Measurements from ENCODE around the gene MYG1.

GRCh38 chr12:53334822-53335221 is 35.3 kb downstream of the MYG1 start:
- TF ChIP-seq POLR2A (IDR thresholded peaks at IDR 0.05) (no peak), CTCF (IDR thresholded peaks at IDR 0.05 in 8 of 11, conservative IDR thresholded peaks at IDR 0.05 in 3 of 11) (no peak)

Measured in spleen (tissue), 7 donors.